Globus pallidus (tissue), 1 donor: ENCODE data around the gene PLXNB3.
A peak's percentile ranks its signal among the peaks of the same experiment; 100 is the strongest.

Experiments
- DNase-seq: peaks from one replicate; pipeline ENCODE4 v3.0.0-alpha.2; 2015; ENCODE audit warnings: low spot score

The PLXNB3 gene

GRCh38 chrX:153762626-153763173 is 1.3 kb upstream of the PLXNB3 start:
- no peak for DNase-seq

- DNase-seq = no peak
Observed at GRCh38 chrX:153763298-153763932, 634 bp upstream of the PLXNB3 start.

- DNase-seq = no peak
Observed at GRCh38 chrX:153764786-153765137, 713 bp downstream of the PLXNB3 start.

GRCh38 chrX:153765138-153766079 is 1.4 kb downstream of the PLXNB3 start:
- peak; percentile 96 for DNase-seq

- peak; percentile 78 for DNase-seq
Observed at GRCh38 chrX:153766098-153766817, 2.2 kb downstream of the PLXNB3 start.

GRCh38 chrX:153766871-153767673 is 3.0 kb downstream of the PLXNB3 start:
- no peak for DNase-seq

GRCh38 chrX:153767674-153768055 is 3.6 kb downstream of the PLXNB3 start:
- DNase-seq = no peak

GRCh38 chrX:153768311-153769157 is 4.5 kb downstream of the PLXNB3 start:
- DNase-seq = no peak

GRCh38 chrX:153769158-153769864 is 5.3 kb downstream of the PLXNB3 start:
- DNase-seq = no peak

- DNase-seq = peak; percentile 47
Observed at GRCh38 chrX:153769865-153770600, 6.0 kb downstream of the PLXNB3 start.

- no peak for DNase-seq
Observed at GRCh38 chrX:153770601-153771414, 6.8 kb downstream of the PLXNB3 start.

GRCh38 chrX:153771415-153772315 is 7.6 kb downstream of the PLXNB3 start:
- no peak for DNase-seq

- no peak for DNase-seq
Observed at GRCh38 chrX:153772316-153773217, 8.5 kb downstream of the PLXNB3 start.

- no peak for DNase-seq
Observed at GRCh38 chrX:153773218-153773611, 9.2 kb downstream of the PLXNB3 start.

- no peak for DNase-seq
Observed at GRCh38 chrX:153773741-153774575, 9.9 kb downstream of the PLXNB3 start.
